ENCODE results near the gene MDGA2.

Gene MDGA2

GRCh38 chr14:47191700-47192099 is 483.7 kb downstream of the MDGA2 start:
- H3K4me1 ChIP-seq (ENCODE audit: insufficient read depth, low read length) = no peaks in the 10 kb centered on the region
- DNase-seq (no peak), ATAC-seq (ENCODE audit: insufficient read depth, low read depth) (no peak)
- no peak overlapping the region for H3K27ac ChIP-seq (ENCODE audit: low read length)
- H3K79me2 ChIP-seq (ENCODE audit: insufficient read depth, low read length) = no peaks in the 10 kb centered on the region
- no peaks in the 10 kb centered on the region for H3K36me3 ChIP-seq (ENCODE audit: insufficient read depth, low read length)
- H3K27me3 ChIP-seq (ENCODE audit: insufficient read depth, low read length, poor library complexity) = no peaks in the 10 kb centered on the region
- TF ChIP-seq CTCF (IDR thresholded peaks at IDR 0.05; ENCODE audit: borderline replicate concordance, extremely low read depth, low read length, poor library complexity, severe bottlenecking) (no peak), EZH2 (IDR thresholded peaks at IDR 0.05; ENCODE audit: borderline replicate concordance, low read depth, low read length, severe bottlenecking) (no peak)
- no peak overlapping the region for H3K4me3 ChIP-seq (ENCODE audit: low read depth in 1 of 2, low read length in 2 of 2)
- no peak overlapping the region for H2AFZ ChIP-seq (ENCODE audit: low read depth, low read length)
- H4K20me1 ChIP-seq (ENCODE audit: insufficient read depth, low read length) = no peaks in the 10 kb centered on the region
- no peaks in the 10 kb centered on the region for H3K9me3 ChIP-seq (ENCODE audit: insufficient read depth, low read length, severe bottlenecking)
- no peak overlapping the region for H3K4me2 ChIP-seq (ENCODE audit: insufficient read depth, low read length)
- no peak overlapping the region for H3K9ac ChIP-seq (ENCODE audit: low read depth, low read length)

GRCh38 chr14:47189911-47190484 is 485.4 kb downstream of the MDGA2 start:
- no peak overlapping the region for H3K4me2 ChIP-seq (ENCODE audit: insufficient read depth, low read length)
- TF ChIP-seq CTCF (IDR thresholded peaks at IDR 0.05; ENCODE audit: borderline replicate concordance, extremely low read depth, low read length, poor library complexity, severe bottlenecking) (no peak), EZH2 (IDR thresholded peaks at IDR 0.05; ENCODE audit: borderline replicate concordance, low read depth, low read length, severe bottlenecking) (no peak)

GRCh38 chr14:47186486-47186885 is 488.9 kb downstream of the MDGA2 start:
- Histone ChIP-seq H3K79me2 (ENCODE audit: insufficient read depth, low read length) (no peaks in the 10 kb centered on the region), H3K4me1 (ENCODE audit: insufficient read depth, low read length) (no peaks in the 10 kb centered on the region), H3K9ac (ENCODE audit: low read depth, low read length) (no peak overlapping the region), H2AFZ (ENCODE audit: low read depth, low read length) (no peak overlapping the region), H3K9me3 (ENCODE audit: insufficient read depth, low read length, severe bottlenecking) (no peaks in the 10 kb centered on the region), H3K36me3 (ENCODE audit: insufficient read depth, low read length) (no peaks in the 10 kb centered on the region), H3K4me2 (ENCODE audit: insufficient read depth, low read length) (no peak overlapping the region), H3K27ac (ENCODE audit: low read length) (no peak overlapping the region), H3K27me3 (ENCODE audit: insufficient read depth, low read length, poor library complexity) (no peaks in the 10 kb centered on the region), H4K20me1 (ENCODE audit: insufficient read depth, low read length) (no peaks in the 10 kb centered on the region), H3K4me3 (ENCODE audit: low read depth in 1 of 2, low read length in 2 of 2) (no peak overlapping the region)
- no peak for DNase-seq
- no peak for ATAC-seq (ENCODE audit: insufficient read depth, low read depth)
- TF ChIP-seq CTCF (IDR thresholded peaks at IDR 0.05; ENCODE audit: borderline replicate concordance, extremely low read depth, low read length, poor library complexity, severe bottlenecking) (no peak), EZH2 (IDR thresholded peaks at IDR 0.05; ENCODE audit: borderline replicate concordance, low read depth, low read length, severe bottlenecking) (no peak)

More at GRCh38 chr14:47189911-47190484, 485.4 kb downstream of the MDGA2 start:
- no peaks in the 10 kb centered on the region for H4K20me1 ChIP-seq (ENCODE audit: insufficient read depth, low read length)
- H3K27ac ChIP-seq (ENCODE audit: low read length) = no peak overlapping the region
- no peaks in the 10 kb centered on the region for H3K9me3 ChIP-seq (ENCODE audit: insufficient read depth, low read length, severe bottlenecking)
- no peak overlapping the region for H2AFZ ChIP-seq (ENCODE audit: low read depth, low read length)
- no peak overlapping the region for H3K9ac ChIP-seq (ENCODE audit: low read depth, low read length)
- H3K4me3 ChIP-seq (ENCODE audit: low read depth in 1 of 2, low read length in 2 of 2) = no peak overlapping the region
- H3K36me3 ChIP-seq (ENCODE audit: insufficient read depth, low read length) = no peaks in the 10 kb centered on the region
- no peak for ATAC-seq (ENCODE audit: insufficient read depth, low read depth)
- H3K4me1 ChIP-seq (ENCODE audit: insufficient read depth, low read length) = no peaks in the 10 kb centered on the region
- no peaks in the 10 kb centered on the region for H3K27me3 ChIP-seq (ENCODE audit: insufficient read depth, low read length, poor library complexity)
- no peaks in the 10 kb centered on the region for H3K79me2 ChIP-seq (ENCODE audit: insufficient read depth, low read length)
- no peak for DNase-seq
